GM12875 (cell line): ENCODE results near the gene HSPA4.

Experiments
- H3K4me3 ChIP-seq: one replicate; pipeline ENCODE4 v1.5.1; 2011; ENCODE audit warnings: low read depth, low read length, control low read depth
- CTCF ChIP-seq: IDR thresholded peaks from 2 replicates; pipeline ENCODE4 v1.5.1; 2011; ENCODE audit warnings: low read depth, mild to moderate bottlenecking, control low read depth, inconsistent platforms, low read length, moderate library complexity, borderline replicate concordance; ENCODE audit not compliant: insufficient read depth

Gene HSPA4

GRCh38 chr5:133118741-133119140 lies 66.9 kb downstream of the HSPA4 start:
- no peak overlapping the region for H3K4me3 ChIP-seq
- TF ChIP-seq CTCF = no peak

- no peak overlapping the region for H3K4me3 ChIP-seq
- TF ChIP-seq CTCF = no peak
These were observed 67.5 kb downstream of the HSPA4 start for GRCh38 chr5:133119233-133119711.

- no peak for TF ChIP-seq CTCF
- no peak overlapping the region for H3K4me3 ChIP-seq
These were observed 68.4 kb downstream of the HSPA4 start for GRCh38 chr5:133120156-133120750.

GRCh38 chr5:133121080-133121479 lies 69.3 kb downstream of the HSPA4 start:
- no peak for TF ChIP-seq CTCF
- no peak overlapping the region for H3K4me3 ChIP-seq

GRCh38 chr5:133121611-133122150 lies 69.9 kb downstream of the HSPA4 start:
- TF ChIP-seq CTCF = no peak
- H3K4me3 ChIP-seq = no peak overlapping the region

- H3K4me3 ChIP-seq = no peak overlapping the region
- TF ChIP-seq CTCF = no peak
These were observed 70.9 kb downstream of the HSPA4 start for GRCh38 chr5:133122711-133123110.

GRCh38 chr5:133123297-133123696 lies 71.5 kb downstream of the HSPA4 start:
- TF ChIP-seq CTCF = no peak

More at GRCh38 chr5:133123297-133123696, 71.5 kb downstream of the HSPA4 start:
- H3K4me3 ChIP-seq = no peak overlapping the region
